H1 (cell line): ENCODE data around the gene DSC3. TPM values are rescaled to one million over a fixed set of nuclear protein-coding genes. Genes with fewer than 3 reads are reported as not detected.

ENCODE experiments used
- BCL11A ChIP-seq, 2 experiments: IDR thresholded peaks; one replicate each; pipeline ENCODE4 v1.6.1; 2011; ENCODE audit warnings: low read depth in 2 of 2, low read length in 2 of 2, mild to moderate bottlenecking in 2 of 2
- GABPA ChIP-seq: IDR thresholded peaks from 2 replicates; pipeline ENCODE4 v1.6.1; 2011; ENCODE audit warnings: mild to moderate bottlenecking, low read length, moderate library complexity, borderline replicate concordance; ENCODE audit not compliant: insufficient read depth
- GTF2F1 ChIP-seq: IDR thresholded peaks from 2 replicates; pipeline ENCODE4 v1.6.1; 2012; ENCODE audit warnings: low read depth, low read length, improper control_type of control experiment, borderline replicate concordance
- RBBP5 ChIP-seq: IDR thresholded peaks from 2 replicates; pipeline ENCODE4 v1.7.1; 2012; ENCODE audit warnings: low read depth, mild to moderate bottlenecking, inconsistent platforms, low read length, moderate library complexity, borderline replicate concordance
- SAP30 ChIP-seq: fragments of 300-600 bp; sonication (generic); IDR thresholded peaks from 2 replicates; pipeline ENCODE4 v1.7.1; 2012; ENCODE audit warnings: low read length, moderate library complexity, mild to moderate bottlenecking, inconsistent platforms; ENCODE audit not compliant: insufficient read depth, insufficient replicate concordance
- SP1 ChIP-seq: IDR thresholded peaks from 2 replicates; pipeline ENCODE4 v1.6.1; 2011; ENCODE audit warnings: low read depth, low read length
- polyA plus RNA-seq, 7 experiments: library from polyadenylated mRNA; depleted of rRNA in 3 of 7; stranded (reverse) in 5 of 7; unstranded in 2 of 7; fragments of >200 nt in 5 of 7; fragments of 200-250 nt in 2 of 7; gene quantifications; 1 replicate in 5 of 7; 2 replicates in 1 of 7; 4 replicates in 1 of 7; pipeline versions ENCODE4 v1.2.1 to v1.2.3, GENCODE V29; 2011 to 2013; ENCODE audit warnings: missing spikeins in 2 of 7, mixed read lengths in 2 of 7
- total RNA-seq: library from RNA; stranded (reverse); fragmentation: NEBNext Ultra II Directional; extraction: Animal tissue kit (Norgen Biotek cat#: 25700); gene quantifications from 2 replicates; pipeline ENCODE4 v1.2.1, GENCODE V29; 2021
- TF ChIP-seq, protein P1 (sequence below): fragments of 300-600 bp; sonication (generic); IDR thresholded peaks from 2 replicates; pipeline ENCODE4 v1.7.1; 2012; ENCODE audit warnings: low read length, moderate library complexity, mild to moderate bottlenecking, inconsistent platforms; ENCODE audit not compliant: insufficient replicate concordance
- TF ChIP-seq, protein P2 (sequence below), 3 experiments: IDR thresholded peaks; 1 replicate in 2 of 3; 2 replicates in 1 of 3; pipeline versions ENCODE4 v1.5.1 to v1.6.1; 2011; ENCODE audit warnings: low read length in 3 of 3, mild to moderate bottlenecking in 3 of 3, inconsistent platforms in 2 of 3, low read depth in 1 of 3, moderate library complexity in 1 of 3; ENCODE audit not compliant: insufficient read depth in 1 of 3; ENCODE audit errors: control extremely low read depth in 1 of 3

The DSC3 gene
- total and polyA plus RNA-seq, 2 of the 8 experiments (the other 6 are each of a cell fraction or from before 2014, with no cell fraction given): 0.70 to 3.7 TPM

DNA sequence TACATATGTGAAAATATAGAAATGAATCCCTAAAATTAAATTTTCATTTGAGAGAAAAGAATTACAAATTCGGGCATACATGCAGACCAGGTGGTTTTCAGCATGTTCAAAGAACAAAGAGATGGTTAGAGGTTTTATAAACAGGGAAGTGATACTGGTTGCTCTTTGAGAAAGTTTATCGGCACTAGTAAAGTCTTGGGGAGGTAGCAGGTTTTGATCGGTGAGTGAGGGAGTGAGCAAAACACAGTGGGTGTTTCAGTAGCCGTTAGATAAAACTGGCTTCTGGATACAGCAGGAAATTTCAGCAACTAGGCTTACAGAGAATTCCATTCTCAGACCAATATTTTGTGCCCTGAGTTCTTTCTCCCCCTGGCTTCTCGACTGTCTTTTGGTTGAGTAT lies 51.1 kb downstream of the DSC3 start (continued):
- no peak for TF ChIP-seq RBBP5
- TF ChIP-seq SP1: no peak
- TF ChIP-seq, protein P1, sequence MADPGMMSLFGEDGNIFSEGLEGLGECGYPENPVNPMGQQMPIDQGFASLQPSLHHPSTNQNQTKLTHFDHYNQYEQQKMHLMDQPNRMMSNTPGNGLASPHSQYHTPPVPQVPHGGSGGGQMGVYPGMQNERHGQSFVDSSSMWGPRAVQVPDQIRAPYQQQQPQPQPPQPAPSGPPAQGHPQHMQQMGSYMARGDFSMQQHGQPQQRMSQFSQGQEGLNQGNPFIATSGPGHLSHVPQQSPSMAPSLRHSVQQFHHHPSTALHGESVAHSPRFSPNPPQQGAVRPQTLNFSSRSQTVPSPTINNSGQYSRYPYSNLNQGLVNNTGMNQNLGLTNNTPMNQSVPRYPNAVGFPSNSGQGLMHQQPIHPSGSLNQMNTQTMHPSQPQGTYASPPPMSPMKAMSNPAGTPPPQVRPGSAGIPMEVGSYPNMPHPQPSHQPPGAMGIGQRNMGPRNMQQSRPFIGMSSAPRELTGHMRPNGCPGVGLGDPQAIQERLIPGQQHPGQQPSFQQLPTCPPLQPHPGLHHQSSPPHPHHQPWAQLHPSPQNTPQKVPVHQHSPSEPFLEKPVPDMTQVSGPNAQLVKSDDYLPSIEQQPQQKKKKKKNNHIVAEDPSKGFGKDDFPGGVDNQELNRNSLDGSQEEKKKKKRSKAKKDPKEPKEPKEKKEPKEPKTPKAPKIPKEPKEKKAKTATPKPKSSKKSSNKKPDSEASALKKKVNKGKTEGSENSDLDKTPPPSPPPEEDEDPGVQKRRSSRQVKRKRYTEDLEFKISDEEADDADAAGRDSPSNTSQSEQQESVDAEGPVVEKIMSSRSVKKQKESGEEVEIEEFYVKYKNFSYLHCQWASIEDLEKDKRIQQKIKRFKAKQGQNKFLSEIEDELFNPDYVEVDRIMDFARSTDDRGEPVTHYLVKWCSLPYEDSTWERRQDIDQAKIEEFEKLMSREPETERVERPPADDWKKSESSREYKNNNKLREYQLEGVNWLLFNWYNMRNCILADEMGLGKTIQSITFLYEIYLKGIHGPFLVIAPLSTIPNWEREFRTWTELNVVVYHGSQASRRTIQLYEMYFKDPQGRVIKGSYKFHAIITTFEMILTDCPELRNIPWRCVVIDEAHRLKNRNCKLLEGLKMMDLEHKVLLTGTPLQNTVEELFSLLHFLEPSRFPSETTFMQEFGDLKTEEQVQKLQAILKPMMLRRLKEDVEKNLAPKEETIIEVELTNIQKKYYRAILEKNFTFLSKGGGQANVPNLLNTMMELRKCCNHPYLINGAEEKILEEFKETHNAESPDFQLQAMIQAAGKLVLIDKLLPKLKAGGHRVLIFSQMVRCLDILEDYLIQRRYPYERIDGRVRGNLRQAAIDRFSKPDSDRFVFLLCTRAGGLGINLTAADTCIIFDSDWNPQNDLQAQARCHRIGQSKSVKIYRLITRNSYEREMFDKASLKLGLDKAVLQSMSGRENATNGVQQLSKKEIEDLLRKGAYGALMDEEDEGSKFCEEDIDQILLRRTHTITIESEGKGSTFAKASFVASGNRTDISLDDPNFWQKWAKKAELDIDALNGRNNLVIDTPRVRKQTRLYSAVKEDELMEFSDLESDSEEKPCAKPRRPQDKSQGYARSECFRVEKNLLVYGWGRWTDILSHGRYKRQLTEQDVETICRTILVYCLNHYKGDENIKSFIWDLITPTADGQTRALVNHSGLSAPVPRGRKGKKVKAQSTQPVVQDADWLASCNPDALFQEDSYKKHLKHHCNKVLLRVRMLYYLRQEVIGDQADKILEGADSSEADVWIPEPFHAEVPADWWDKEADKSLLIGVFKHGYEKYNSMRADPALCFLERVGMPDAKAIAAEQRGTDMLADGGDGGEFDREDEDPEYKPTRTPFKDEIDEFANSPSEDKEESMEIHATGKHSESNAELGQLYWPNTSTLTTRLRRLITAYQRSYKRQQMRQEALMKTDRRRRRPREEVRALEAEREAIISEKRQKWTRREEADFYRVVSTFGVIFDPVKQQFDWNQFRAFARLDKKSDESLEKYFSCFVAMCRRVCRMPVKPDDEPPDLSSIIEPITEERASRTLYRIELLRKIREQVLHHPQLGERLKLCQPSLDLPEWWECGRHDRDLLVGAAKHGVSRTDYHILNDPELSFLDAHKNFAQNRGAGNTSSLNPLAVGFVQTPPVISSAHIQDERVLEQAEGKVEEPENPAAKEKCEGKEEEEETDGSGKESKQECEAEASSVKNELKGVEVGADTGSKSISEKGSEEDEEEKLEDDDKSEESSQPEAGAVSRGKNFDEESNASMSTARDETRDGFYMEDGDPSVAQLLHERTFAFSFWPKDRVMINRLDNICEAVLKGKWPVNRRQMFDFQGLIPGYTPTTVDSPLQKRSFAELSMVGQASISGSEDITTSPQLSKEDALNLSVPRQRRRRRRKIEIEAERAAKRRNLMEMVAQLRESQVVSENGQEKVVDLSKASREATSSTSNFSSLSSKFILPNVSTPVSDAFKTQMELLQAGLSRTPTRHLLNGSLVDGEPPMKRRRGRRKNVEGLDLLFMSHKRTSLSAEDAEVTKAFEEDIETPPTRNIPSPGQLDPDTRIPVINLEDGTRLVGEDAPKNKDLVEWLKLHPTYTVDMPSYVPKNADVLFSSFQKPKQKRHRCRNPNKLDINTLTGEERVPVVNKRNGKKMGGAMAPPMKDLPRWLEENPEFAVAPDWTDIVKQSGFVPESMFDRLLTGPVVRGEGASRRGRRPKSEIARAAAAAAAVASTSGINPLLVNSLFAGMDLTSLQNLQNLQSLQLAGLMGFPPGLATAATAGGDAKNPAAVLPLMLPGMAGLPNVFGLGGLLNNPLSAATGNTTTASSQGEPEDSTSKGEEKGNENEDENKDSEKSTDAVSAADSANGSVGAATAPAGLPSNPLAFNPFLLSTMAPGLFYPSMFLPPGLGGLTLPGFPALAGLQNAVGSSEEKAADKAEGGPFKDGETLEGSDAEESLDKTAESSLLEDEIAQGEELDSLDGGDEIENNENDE: no peak
- TF ChIP-seq, protein P2, sequence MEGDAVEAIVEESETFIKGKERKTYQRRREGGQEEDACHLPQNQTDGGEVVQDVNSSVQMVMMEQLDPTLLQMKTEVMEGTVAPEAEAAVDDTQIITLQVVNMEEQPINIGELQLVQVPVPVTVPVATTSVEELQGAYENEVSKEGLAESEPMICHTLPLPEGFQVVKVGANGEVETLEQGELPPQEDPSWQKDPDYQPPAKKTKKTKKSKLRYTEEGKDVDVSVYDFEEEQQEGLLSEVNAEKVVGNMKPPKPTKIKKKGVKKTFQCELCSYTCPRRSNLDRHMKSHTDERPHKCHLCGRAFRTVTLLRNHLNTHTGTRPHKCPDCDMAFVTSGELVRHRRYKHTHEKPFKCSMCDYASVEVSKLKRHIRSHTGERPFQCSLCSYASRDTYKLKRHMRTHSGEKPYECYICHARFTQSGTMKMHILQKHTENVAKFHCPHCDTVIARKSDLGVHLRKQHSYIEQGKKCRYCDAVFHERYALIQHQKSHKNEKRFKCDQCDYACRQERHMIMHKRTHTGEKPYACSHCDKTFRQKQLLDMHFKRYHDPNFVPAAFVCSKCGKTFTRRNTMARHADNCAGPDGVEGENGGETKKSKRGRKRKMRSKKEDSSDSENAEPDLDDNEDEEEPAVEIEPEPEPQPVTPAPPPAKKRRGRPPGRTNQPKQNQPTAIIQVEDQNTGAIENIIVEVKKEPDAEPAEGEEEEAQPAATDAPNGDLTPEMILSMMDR (IDR thresholded peaks at IDR 0.05; ENCODE audit: control extremely low read depth in 1 of 3, insufficient read depth in 1 of 3, low read depth in 1 of 3, low read length in 3 of 3): no peak
- no peak for TF ChIP-seq GABPA
- TF ChIP-seq GTF2F1: no peak
- TF ChIP-seq BCL11A (IDR thresholded peaks at IDR 0.05; ENCODE audit: low read depth in 2 of 2, low read length in 2 of 2): no peak
- TF ChIP-seq SAP30: no peak
